ENCODE measurements around the gene PDGFC.

GRCh38 chr4:156779042-156779441 lies 192.6 kb downstream of the PDGFC start:
- TF ChIP-seq POLR2A (IDR thresholded peaks at IDR 0.05): no peak
- TF ChIP-seq, protein P1, sequence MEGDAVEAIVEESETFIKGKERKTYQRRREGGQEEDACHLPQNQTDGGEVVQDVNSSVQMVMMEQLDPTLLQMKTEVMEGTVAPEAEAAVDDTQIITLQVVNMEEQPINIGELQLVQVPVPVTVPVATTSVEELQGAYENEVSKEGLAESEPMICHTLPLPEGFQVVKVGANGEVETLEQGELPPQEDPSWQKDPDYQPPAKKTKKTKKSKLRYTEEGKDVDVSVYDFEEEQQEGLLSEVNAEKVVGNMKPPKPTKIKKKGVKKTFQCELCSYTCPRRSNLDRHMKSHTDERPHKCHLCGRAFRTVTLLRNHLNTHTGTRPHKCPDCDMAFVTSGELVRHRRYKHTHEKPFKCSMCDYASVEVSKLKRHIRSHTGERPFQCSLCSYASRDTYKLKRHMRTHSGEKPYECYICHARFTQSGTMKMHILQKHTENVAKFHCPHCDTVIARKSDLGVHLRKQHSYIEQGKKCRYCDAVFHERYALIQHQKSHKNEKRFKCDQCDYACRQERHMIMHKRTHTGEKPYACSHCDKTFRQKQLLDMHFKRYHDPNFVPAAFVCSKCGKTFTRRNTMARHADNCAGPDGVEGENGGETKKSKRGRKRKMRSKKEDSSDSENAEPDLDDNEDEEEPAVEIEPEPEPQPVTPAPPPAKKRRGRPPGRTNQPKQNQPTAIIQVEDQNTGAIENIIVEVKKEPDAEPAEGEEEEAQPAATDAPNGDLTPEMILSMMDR (IDR thresholded peaks at IDR 0.05): no peak

All from gastroesophageal sphincter (tissue), 3 donors.